Loucy (cell line): Measurements from ENCODE around the gene ZNF32.
A peak's percentile ranks its signal among the peaks of the same experiment; 100 is the strongest.

Experiments used
- H2AFZ ChIP-seq: fragments of 200-600 bp; sonication (generic); 2 replicates; pipeline ENCODE4 v1.6.0; 2016; ENCODE audit warnings: antibody characterized with exemption, mild to moderate bottlenecking, low read length, moderate library complexity
- H3F3A ChIP-seq: fragments of 200-600 bp; 2 replicates; pipeline ENCODE4 v1.6.0; 2016; ENCODE audit warnings: antibody characterized with exemption, low read depth, mild to moderate bottlenecking
- H3K27me3 ChIP-seq: fragments of 200-600 bp; sonication (generic); 2 replicates; pipeline ENCODE4 v1.6.1; 2014; ENCODE audit warnings: low read length, mild to moderate bottlenecking; ENCODE audit not compliant: insufficient read depth, poor library complexity, severe bottlenecking
- H3K36me3 ChIP-seq: fragments of 200-600 bp; sonication (generic); 2 replicates; pipeline ENCODE4 v1.6.1; 2016; ENCODE audit warnings: low read length; ENCODE audit not compliant: insufficient read depth
- H3K4me1 ChIP-seq: fragments of 200-600 bp; sonication (generic); 2 replicates; pipeline ENCODE4 v1.5.1; 2014; ENCODE audit warnings: low read length, mild to moderate bottlenecking; ENCODE audit not compliant: insufficient read depth, poor library complexity, severe bottlenecking
- H3K4me2 ChIP-seq: fragments of 200-600 bp; sonication (generic); 2 replicates; pipeline ENCODE4 v1.6.0; 2014; ENCODE audit warnings: antibody characterized with exemption, low read length, low read depth, mild to moderate bottlenecking; ENCODE audit not compliant: poor library complexity, severe bottlenecking
- H3K4me3 ChIP-seq: fragments of 200-600 bp; sonication (generic); 2 replicates; pipeline ENCODE4 v1.5.1; 2014; ENCODE audit warnings: low read length, mild to moderate bottlenecking, mixed read lengths; ENCODE audit not compliant: poor library complexity, severe bottlenecking
- H3K79me2 ChIP-seq: fragments of 200-600 bp; sonication (generic); 2 replicates; pipeline ENCODE4 v1.6.1; 2014; ENCODE audit warnings: low read length; ENCODE audit not compliant: insufficient read depth
- H3K9ac ChIP-seq: fragments of 200-600 bp; sonication (generic); 2 replicates; pipeline ENCODE4 v1.6.0; 2014; ENCODE audit warnings: mild to moderate bottlenecking, low read depth, low read length, moderate library complexity; ENCODE audit not compliant: poor library complexity, severe bottlenecking
- H3K9me2 ChIP-seq: fragments of 200-600 bp; sonication (generic); replicated peaks from 2 replicates; pipeline ENCODE4 v1.6.1; 2016; ENCODE audit warnings: low read depth, low read length, mixed read lengths
- H3K9me3 ChIP-seq: fragments of 200-600 bp; sonication (generic); 2 replicates; pipeline ENCODE4 v1.6.1; 2014; ENCODE audit warnings: mild to moderate bottlenecking, antibody characterized with exemption, low read length, low read depth; ENCODE audit not compliant: insufficient read depth
- H4K20me1 ChIP-seq: fragments of 200-600 bp; sonication (generic); 2 replicates; pipeline ENCODE4 v1.6.0; 2014; ENCODE audit warnings: antibody characterized with exemption, low read length, mild to moderate bottlenecking; ENCODE audit not compliant: insufficient read depth, poor library complexity, severe bottlenecking
- CTCF ChIP-seq: fragments of 200-600 bp; sonication (generic); conservative IDR thresholded peaks from 2 replicates; pipeline ENCODE4 v1.5.1; 2014; ENCODE audit warnings: mild to moderate bottlenecking, antibody characterized with exemption, low read length
- EZH2phosphoT487 ChIP-seq: fragments of 200-600 bp; IDR thresholded peaks from 2 replicates; pipeline ENCODE4 v1.6.1; 2018; ENCODE audit warnings: antibody characterized with exemption, mild to moderate bottlenecking, moderate library complexity, borderline replicate concordance

The ZNF32 gene

DNA sequence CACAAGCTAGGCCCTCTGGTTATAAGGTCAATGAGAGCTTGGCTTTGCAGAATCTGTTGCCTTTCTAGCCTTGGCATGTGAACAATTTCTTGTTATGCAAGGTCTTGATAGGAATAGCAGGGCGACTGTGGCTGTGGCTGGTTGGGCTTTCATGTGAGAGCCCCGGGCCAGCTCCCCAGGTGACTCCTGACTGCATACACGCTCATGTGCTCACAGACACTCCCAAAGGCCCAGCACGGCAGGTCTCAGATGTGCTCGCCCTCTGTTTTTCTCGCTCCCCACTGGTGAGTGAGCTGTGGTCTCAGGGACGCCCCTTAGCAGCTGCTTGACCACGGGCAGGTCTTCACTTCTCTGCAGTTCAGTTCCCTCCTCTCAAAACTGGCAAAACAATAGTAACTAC, 37.1 kb upstream of the ZNF32 start:
- no peak overlapping the region for H3K4me3 ChIP-seq
- no peaks in the 10 kb centered on the region for H3K27me3 ChIP-seq
- H2AFZ ChIP-seq = no peak overlapping the region
- no peaks in the 10 kb centered on the region for H4K20me1 ChIP-seq
- no peaks in the 10 kb centered on the region for H3K4me1 ChIP-seq
- no peaks in the 10 kb centered on the region for H3K36me3 ChIP-seq
- no peaks in the 10 kb centered on the region for H3K79me2 ChIP-seq
- TF ChIP-seq EZH2phosphoT487 (no peak), CTCF (no peak)
- no peaks in the 10 kb centered on the region for H3K9me3 ChIP-seq
- H3K9me2 ChIP-seq = no peaks in the 10 kb centered on the region
- no peaks in the 10 kb centered on the region for H3F3A ChIP-seq
- H3K4me2 ChIP-seq = no peak overlapping the region
- H3K9ac ChIP-seq = no peak overlapping the region

DNA sequence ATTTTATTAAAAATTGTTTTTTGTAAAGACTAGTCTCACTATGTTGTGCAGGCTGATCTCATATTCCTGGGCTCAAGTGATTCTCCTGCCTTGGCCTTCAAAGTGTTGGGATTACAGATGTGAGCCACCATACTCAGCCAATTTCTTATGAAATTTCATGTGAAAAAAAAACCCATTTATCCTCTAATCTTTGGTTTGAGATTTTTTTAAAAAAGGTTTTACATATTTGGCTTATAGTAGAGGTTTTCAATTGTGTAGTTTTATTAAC, 35.5 kb upstream of the ZNF32 start:
- Histone ChIP-seq H3K36me3 (no peaks in the 10 kb centered on the region), H3K4me3 (no peak overlapping the region), H3F3A (no peaks in the 10 kb centered on the region), H3K4me2 (no peak overlapping the region), H3K9me2 (no peaks in the 10 kb centered on the region), H3K9me3 (no peaks in the 10 kb centered on the region), H2AFZ (no peak overlapping the region), H3K9ac (no peak overlapping the region), H3K4me1 (no peaks in the 10 kb centered on the region), H4K20me1 (no peaks in the 10 kb centered on the region), H3K79me2 (no peaks in the 10 kb centered on the region), H3K27me3 (no peaks in the 10 kb centered on the region)
- no peak for TF ChIP-seq CTCF
- no peak for TF ChIP-seq EZH2phosphoT487

GRCh38 chr10:43683451-43684291, 35.0 kb upstream of the ZNF32 start:
- Histone ChIP-seq H3K9ac (no peak overlapping the region), H3K9me3 (no peaks in the 10 kb centered on the region), H3K4me2 (no peak overlapping the region), H3K27me3 (no peaks in the 10 kb centered on the region), H2AFZ (no peak overlapping the region; the same call in 1 of the 2 replicates), H3K9me2 (no peaks in the 10 kb centered on the region), H3K79me2 (no peaks in the 10 kb centered on the region), H3K36me3 (no peaks in the 10 kb centered on the region), H4K20me1 (no peaks in the 10 kb centered on the region), H3F3A (no peaks in the 10 kb centered on the region), H3K4me1 (no peaks in the 10 kb centered on the region), H3K4me3 (no peak overlapping the region)
- TF ChIP-seq EZH2phosphoT487 = no peak
- peak; percentile 81 for TF ChIP-seq CTCF
